Measurements from ENCODE around the gene BCAR3.

Gene BCAR3

GRCh38 chr1:93615582-93616150, 66.0 kb downstream of the BCAR3 start:
- DNase-seq (ENCODE audit: low spot score) = peak; percentile 85

GRCh38 chr1:93614986-93615581, 66.6 kb downstream of the BCAR3 start:
- DNase-seq (ENCODE audit: low spot score) = peak; percentile 91

- DNase-seq (ENCODE audit: low spot score) = no peak
Measured at GRCh38 chr1:93614541-93614940, 67.1 kb downstream of the BCAR3 start.

GRCh38 chr1:93613898-93614297, 67.7 kb downstream of the BCAR3 start:
- no peak for DNase-seq (ENCODE audit: low spot score)

GRCh38 chr1:93612510-93612909, 69.1 kb downstream of the BCAR3 start:
- DNase-seq (ENCODE audit: low spot score) = no peak

GRCh38 chr1:93611668-93612067, 70.0 kb downstream of the BCAR3 start:
- no peak for DNase-seq (ENCODE audit: low spot score)

- no peak for DNase-seq (ENCODE audit: low spot score)
Measured at GRCh38 chr1:93609536-93609935, 72.1 kb downstream of the BCAR3 start.

- no peak for DNase-seq (ENCODE audit: low spot score)
Measured at GRCh38 chr1:93608187-93609109, 73.2 kb downstream of the BCAR3 start.

- DNase-seq (ENCODE audit: low spot score) = no peak
Measured at GRCh38 chr1:93607814-93608186, 73.8 kb downstream of the BCAR3 start.

- DNase-seq (ENCODE audit: low spot score) = peak; percentile 43
Measured at GRCh38 chr1:93605812-93606512, 75.7 kb downstream of the BCAR3 start.

- DNase-seq (ENCODE audit: low spot score) = no peak
Measured at GRCh38 chr1:93605026-93605568, 76.5 kb downstream of the BCAR3 start.

GRCh38 chr1:93604411-93604810, 77.2 kb downstream of the BCAR3 start:
- DNase-seq (ENCODE audit: low spot score) = peak; percentile 90

GRCh38 chr1:93603601-93604000, 78.0 kb downstream of the BCAR3 start:
- DNase-seq (ENCODE audit: low spot score) = no peak

- DNase-seq (ENCODE audit: low spot score) = no peak
Measured at GRCh38 chr1:93603106-93603505, 78.5 kb downstream of the BCAR3 start.

GRCh38 chr1:93602101-93602500, 79.5 kb downstream of the BCAR3 start:
- no peak for DNase-seq (ENCODE audit: low spot score)

- no peak for DNase-seq (ENCODE audit: low spot score)
Measured at GRCh38 chr1:93601686-93602085, 80.0 kb downstream of the BCAR3 start.

GRCh38 chr1:93600663-93601062, 81.0 kb downstream of the BCAR3 start:
- no peak for DNase-seq (ENCODE audit: low spot score)

- DNase-seq (ENCODE audit: low spot score) = no peak
Measured at GRCh38 chr1:93599479-93599878, 82.2 kb downstream of the BCAR3 start.

- no peak for DNase-seq (ENCODE audit: low spot score)
Measured at GRCh38 chr1:93598861-93599439, 82.7 kb downstream of the BCAR3 start.

- no peak for DNase-seq (ENCODE audit: low spot score)
Measured at GRCh38 chr1:93598396-93598795, 83.2 kb downstream of the BCAR3 start.

- DNase-seq (ENCODE audit: low spot score) = no peak
Measured at GRCh38 chr1:93597709-93598108, 83.9 kb downstream of the BCAR3 start.

Measured in SW480 (cell line).